Jurkat, Clone E6-1 (cell line): ENCODE measurements around the gene ITGB2.

Experiments
- DNase-seq: peaks from one replicate; pipeline ENCODE4 v3.0.0-alpha.2; 2011; ENCODE audit warnings: low read depth, low spot score
- H3K4me3 ChIP-seq: 2 replicates; pipeline ENCODE4 v1.5.1; 2011; ENCODE audit warnings: mild to moderate bottlenecking, low read length, control low read depth, moderate library complexity

Gene ITGB2

DNA sequence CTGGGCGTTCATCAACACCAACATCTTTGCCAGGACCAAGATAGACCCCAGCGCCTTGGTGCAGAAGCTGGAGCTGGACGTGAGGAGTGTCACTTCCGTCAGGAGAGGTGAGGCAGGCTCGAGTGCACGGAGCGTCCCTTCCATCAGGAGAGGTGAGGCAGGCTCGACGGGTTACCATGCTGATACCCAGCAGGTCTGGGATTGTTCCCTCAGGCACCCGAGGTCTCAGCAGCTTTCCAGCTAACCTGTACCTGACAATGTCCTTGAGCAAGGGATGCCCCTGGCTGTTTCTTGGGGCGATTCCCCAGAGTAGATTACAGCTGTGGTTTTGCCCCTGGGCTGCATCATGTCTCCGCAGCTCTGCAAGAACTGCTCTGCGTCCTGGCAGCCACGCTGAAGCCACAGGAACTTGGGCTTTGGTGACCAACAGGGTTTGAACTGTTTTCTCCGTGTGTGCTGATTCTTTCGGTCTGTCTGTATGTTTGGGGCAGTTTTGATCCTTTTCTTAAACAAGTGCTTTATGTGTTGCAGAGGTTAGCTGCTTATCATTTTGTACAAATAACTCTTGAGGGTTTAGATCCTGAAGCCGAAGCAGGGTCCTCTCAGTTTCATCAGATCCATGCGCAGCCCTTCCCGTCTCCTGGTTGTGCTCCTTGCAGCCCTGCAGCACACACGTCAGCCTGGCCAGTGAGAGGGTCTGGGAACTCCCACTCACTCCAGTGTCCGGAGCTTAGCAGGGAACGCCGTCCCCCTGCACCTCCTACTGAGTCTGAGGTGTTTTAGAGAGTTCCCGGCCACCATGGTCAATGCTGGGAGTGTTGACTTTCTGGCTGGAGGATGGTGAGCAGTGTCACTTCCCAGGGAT lies 23.2 kb upstream of the ITGB2 start:
- no peak for DNase-seq
- H3K4me3 ChIP-seq = no peak overlapping the region

DNA sequence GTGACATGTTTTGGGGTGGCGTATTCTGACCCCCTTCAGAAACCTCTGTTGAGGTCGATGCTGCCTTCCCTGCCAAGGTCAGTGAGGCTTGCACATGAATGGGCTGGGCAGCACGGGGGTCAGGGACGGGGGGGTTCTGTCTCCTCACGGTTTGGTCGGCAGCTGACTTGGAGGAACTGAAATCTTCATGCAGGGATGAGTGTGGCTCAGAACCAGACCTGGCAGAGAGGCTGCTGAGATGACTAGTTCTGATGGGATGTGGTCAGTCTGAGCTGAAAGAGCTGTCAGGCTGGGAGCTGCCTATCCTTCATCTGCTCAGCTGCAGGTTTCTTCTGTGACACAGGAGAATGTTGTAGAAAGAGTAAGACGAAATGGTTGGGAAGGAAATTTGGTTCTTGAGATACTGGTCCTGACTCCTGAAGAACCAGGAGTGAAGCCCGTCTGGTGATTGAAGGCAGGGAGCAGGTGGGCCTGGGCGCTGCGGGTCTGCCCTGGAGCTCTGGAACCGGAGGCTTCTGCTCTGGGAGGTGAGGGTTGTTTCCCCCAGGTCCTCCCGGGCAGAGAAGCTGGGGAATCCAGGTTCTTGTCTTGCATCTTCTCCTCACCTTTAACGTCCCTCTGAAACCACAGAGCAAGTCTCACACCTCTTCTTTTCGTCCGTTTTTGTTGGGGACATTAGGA lies 22.4 kb upstream of the ITGB2 start:
- DNase-seq = no peak
- no peak overlapping the region for H3K4me3 ChIP-seq

DNA sequence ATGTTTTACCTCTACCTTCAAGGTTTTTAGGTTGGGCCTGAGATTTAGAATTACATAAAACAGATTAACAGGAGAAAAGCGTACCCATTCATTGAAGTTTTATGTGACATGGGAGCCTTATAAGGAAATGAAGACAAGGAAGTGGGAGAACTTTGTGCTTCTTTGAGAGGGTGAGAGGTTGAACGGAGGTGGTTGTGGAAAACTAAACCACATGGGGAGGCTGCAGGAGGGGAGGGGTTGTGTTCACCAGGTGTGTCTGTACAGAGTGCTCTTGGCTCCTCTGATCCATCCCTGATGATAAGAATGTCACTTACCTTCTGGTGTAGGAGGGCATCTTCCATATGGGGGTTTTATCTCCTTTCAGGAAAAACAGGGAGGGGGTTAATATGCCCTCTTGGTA lies 21.9 kb upstream of the ITGB2 start:
- DNase-seq = no peak
- H3K4me3 ChIP-seq = no peak overlapping the region

DNA sequence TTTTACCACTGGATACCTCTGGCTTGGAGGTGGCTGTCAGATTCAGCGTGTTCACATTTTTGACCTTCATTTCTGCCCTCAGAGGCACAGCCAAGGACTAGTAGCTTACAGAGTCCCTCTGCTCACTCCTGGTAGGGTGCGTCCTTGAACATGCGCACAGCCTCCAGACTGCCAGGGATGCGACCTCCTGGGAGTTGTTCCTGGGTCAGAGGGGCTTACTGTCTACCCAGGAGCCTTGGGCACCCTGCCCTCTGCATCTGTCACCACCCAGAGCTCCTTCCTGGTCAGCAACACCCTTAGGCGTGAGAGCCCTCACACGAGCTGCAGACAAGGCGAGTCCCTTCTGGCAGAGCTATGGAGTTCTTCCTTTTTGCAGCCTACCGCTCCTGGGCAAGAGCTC lies 20.9 kb upstream of the ITGB2 start:
- peak overlapping the region; percentile 60; the same call in 1 of the 2 replicates for H3K4me3 ChIP-seq
- DNase-seq = no peak

DNA sequence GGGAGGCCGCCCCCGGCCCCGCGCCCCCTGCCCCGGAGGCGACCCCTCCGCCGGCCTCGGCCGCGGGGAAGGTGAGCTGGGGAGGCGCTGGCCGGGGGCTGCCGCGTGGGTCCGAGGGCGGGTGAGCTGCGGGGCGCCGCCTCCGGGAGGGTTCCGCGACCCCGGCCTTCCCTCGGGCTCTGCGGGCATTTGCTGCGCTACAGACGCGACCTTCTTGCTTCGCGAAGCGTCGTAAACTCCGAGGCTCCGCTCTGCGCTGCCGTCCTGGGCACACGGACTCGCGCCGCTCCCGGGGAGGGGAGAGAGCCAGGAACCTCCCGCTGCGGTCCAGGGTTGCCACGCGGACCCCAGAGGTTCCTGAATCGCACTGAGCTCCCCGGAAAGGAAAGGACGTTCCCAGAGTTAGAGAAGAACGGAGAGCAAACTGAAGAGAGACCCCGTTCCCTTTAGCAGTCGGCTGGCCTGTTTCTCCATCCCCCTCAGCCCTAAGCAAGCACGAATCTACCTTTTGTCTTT lies 19.5 kb upstream of the ITGB2 start:
- no peak for DNase-seq
- peak overlapping the region; percentile 60 for H3K4me3 ChIP-seq

DNA sequence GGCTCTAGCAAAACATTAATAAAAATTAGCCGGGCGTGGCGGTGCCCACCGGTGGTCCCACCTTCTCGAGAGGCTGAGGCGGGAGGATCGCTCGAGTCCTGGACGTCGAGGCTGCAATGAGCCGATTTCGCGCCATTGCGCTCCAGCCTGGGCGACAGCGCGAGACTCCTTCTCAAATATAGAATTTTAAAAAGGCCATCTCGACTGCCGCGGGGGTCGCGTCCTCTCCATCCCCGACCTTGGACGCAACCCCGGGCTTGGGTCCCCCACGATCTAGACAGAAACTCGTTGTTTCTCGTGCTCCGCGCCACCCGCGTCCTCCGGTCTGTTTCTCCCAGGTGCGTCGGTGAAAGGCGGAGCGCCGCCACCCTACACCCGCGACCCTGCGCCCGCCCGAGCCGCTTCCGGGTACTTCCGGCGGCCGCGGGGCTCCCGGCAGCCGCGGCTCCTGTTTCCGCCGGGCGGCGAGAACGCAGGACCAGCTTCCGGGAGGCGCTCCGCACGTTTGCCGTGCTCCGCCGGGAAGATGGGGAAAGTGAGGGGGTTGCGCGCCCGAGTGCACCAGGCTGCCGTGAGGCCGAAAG lies 18.9 kb upstream of the ITGB2 start, which contains the start of gene SLX9:
Gene SLX9 (plus strand): TSS at position 498 of the 584 bp plus-strand sequence. CDS start 29 bp downstream, at position 527.
- peak; percentile 77 for DNase-seq
- peak within 1 kb of the TSS; percentile 60 for H3K4me3 ChIP-seq

DNA sequence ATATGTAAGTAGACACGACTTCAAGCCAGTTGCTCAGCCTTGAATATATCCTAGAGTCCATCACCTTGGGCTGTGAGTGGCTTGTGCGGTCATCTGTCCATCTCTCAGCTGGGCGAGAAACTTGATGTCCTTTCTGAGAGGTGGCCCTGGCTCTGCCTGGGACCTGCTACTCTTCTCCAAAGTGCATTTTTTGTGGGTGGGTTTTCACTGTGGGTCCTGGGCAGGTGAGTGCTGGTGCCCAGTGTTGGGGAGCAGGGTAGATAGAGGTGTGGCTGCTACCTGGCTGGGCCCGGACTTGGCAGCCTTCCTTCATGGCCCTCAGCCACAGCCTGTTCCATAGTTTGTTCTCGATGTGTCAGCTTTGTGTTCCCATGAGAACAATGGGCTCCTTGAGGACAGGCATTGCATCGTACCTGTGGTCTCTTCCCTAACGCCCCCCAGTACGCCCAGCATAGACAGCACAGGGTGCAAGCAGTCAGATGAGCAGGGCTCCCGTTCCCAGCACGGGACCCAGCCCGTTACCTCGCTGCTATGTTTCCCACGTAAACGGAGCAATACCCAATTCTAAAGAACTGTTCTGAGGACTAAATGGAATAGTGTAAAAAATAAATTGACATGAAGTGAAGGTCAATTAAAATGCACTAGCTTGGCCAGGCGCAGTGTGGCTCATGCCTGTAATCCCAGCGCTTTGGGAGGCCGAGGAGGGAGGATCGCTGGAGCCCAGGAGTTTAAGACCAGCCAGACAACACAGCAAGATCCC lies 18.3 kb upstream of the ITGB2 start:
- H3K4me3 ChIP-seq = peak overlapping the region; percentile 60
- no peak for DNase-seq

DNA sequence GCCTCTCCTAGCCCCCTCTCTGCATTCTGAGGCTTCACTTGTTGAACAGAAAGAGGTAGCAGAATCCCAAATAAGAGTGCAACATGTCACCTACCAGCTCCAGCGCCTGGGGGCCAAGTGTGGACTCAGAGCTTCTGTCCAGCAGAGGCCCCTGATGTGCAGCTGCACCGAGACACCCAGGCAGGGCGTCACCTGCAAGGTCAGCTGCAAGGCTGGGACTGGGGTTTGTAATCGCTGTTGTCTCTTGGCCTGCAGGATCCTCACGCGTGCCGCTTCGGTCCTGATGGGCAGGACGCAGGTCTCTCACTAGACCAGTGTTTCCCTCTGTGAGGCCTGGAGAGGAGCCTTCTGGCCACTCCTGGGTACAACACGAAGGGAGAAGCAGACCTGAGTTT lies 14.8 kb upstream of the ITGB2 start:
- DNase-seq = no peak

DNA sequence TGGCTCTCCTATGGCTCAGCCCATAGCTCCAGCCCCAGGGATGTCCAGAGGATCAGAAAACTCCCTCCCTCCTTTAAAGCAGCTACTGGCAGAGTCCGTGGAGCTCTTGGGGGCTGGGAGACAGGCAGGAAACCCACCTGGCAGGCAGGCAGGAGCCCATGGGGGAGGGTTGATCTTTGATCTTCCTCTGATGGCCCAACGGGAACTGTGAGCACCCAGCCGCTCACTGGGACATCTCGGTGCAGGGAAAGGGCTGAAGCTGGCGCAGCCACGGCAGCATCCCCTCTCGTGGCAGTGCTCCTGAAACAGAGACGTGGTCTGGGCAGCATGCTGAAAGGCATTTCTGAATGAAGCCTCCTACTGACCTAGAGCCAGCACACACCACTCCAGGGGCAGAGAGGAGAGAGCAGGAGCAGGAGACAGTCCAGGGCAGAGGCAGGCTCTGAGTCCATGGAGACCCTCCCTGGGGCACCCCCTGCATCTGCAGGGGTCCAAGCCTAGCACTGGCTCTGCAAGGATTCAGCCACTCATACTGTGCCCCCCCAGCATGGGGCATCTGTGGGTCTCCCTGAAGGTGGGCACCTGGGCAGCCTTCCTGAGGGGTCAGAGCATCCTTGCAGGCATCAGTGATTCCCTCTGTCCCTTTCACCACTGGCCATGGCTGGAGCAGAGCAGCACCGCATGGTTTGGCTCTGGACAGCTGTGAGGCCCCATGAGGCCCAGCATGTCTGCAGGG lies 14.3 kb upstream of the ITGB2 start:
- H3K4me3 ChIP-seq = no peak overlapping the region
- peak; percentile 47 for DNase-seq

More for the DNA sequence above, 14.8 kb upstream of the ITGB2 start:
- H3K4me3 ChIP-seq = no peak overlapping the region

DNA sequence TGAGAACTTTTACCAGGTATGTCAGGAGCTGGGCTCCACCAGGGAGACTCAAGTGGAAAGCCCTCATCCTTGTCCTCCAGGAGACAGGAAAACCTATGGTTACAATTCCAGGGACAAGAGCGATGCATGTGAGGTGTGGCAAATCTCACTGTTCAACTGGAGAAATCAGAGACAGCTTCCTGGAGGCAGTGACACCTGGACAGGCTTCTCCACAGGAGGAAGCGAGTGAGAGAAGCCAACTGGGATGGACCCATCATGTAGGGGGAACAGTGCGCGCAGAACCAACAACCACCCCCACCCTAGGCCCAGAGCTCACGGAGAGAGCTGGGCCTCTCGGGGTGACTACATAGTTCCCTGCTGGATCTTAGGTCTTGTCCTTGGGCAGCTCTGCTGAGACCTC lies 13.6 kb upstream of the ITGB2 start:
- no peak for DNase-seq
- H3K4me3 ChIP-seq = no peak overlapping the region

DNA sequence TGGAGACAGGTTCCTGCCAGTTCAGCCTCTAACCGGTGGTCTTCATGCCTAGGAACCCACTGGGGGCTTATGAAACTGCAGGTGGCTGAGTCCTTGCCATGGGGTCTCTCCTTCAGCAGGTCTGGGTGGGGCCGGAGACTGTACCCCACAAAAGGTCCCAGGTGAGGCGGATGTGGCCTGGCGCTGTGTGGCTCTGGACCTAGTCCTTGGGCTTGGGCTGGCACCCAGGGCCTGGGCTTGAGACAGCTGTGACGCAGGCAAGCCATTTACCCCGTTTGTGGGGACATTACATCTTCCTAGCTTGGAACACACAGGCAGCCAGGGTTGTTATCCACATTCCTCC lies 13.2 kb upstream of the ITGB2 start:
- H3K4me3 ChIP-seq = no peak overlapping the region
- DNase-seq = no peak

DNA sequence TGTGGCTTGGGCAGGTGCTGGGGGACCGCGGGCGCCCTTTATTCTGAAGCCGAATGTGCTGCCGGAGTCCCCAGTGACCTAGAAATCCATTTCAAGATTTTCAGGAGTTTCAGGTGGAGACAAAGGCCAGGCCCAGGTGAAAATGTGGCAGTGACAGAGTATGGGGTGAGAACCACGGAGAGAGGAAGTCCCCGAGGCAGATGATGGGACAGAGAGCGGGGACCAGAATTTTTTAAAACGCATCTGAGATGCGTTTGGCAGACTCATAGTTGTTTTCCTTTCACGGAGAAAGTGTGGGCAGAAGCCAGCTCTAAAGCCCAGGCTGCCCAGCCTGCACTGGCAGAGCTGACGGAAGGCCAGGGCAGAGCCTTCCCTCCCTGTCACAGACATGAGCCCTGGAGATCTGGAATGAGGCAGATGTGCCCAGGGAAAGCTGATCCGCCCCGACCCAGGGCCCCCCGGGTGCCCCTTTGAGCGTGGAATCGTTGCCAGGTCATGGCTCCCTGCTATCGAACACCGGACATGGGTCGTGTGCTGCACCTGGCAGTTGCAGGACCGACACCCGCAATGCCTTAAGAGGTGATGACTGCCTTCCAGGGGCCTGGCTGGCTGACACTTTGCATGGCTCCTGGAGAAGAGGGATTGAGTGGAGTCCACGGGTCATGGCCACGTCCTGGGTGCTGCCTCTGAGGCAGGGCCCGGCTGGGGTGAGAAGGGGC lies 12.7 kb upstream of the ITGB2 start:
- DNase-seq = no peak
- H3K4me3 ChIP-seq = no peak overlapping the region

DNA sequence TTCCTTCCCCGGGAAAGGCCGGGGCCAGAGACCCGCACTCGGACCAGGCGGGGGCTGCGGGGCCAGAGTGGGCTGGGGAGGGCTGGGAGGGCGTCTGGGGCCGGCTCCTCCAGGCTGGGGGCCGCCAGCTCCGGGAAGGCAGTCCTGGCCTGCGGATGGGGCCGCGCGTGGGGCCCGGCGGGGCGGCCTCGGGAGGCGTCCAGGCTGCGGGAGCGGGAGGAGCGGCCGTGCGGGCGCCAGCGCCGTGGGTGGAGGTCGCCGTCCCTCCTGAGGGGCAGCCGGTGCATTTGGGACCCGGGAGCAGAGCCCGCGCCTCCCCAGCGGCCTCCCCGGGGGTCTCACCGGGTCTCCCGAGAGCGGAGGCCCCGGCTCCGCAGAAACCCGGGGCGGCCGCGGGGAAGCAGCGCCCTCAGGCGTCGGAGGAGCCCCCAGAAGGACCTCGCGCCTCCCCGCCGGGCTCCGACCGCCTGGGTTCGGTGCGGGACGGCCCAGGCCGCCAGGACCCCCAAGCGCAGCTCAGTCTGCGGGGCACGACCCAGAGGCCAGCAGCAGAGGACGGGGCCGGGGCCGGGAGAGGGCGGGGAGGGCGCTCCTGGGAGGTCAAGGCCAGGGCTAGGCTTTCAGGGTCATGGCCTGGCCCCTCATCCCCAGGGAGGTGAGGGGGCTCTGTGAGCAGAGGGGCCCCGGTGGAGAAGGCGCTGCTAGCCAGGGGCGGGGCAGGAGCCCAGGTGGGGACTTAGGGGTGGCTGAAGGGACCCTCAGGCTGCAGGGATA lies 11.9 kb upstream of the ITGB2 start:
- no peak for DNase-seq
- no peak overlapping the region for H3K4me3 ChIP-seq

DNA sequence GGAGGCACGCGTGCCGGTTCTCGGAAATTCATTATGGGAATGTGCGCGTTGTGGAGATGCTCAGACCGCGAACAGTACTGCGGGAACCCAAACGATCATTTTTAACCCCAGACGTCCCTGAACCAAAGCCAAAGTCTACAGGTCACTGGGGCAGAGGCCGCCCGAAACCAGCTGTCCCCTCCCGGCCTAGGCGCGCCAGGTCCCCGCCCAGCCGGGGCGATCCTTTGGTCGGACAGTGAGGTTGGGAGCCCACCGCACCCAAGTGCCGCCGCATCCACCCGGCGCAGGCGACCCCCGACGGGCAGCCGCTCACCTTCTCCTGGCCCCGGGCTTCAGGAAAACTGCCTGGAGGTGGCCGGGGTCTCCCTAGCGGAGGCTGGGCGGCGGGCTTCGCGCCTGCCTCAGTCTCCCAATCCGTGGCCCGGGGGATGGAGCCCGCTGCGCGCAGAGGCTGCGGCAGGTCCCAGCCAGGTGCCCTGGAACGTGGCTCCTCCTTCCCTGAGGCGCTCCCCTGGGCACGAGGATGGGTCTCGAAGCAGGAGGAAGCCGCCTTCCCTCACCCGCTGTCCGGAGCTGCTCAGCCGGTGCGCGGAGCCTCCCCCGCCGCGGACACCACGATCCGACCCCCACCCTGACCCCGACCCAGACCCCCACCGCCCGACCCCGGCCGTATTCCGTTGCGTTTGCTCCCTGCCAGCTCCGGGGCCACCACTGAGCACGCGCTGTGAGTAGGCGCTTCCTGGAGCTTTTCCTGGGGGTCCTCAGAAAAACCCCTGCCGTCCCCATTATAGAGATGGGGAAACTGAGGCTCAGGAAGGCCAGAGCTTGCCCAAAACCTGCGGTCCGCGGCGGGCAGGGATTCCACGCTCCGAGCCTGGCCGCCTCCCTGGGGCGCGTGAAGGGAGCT lies 11.1 kb upstream of the ITGB2 start:
- H3K4me3 ChIP-seq = peak overlapping the region; percentile 40
- DNase-seq = no peak

DNA sequence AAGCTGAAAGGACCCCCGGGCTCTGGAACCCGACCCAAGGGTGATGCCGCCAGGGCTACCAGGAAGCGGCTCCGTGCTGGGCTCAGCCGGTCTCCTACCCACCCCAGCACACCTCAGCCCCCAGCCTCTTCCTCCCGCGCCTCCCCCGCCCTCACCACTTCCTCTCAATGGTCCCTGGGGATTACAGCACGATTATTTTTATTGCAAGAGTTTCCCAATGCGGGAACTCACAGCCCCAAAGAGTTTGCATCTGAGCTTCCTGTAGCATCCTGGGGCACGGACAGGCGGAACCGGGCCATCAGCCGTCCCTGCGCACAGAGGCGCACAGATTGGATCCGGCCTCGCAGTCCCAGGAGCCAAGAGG lies 10.4 kb upstream of the ITGB2 start:
- H3K4me3 ChIP-seq = peak overlapping the region; percentile 40
- DNase-seq = peak; percentile 63

DNA sequence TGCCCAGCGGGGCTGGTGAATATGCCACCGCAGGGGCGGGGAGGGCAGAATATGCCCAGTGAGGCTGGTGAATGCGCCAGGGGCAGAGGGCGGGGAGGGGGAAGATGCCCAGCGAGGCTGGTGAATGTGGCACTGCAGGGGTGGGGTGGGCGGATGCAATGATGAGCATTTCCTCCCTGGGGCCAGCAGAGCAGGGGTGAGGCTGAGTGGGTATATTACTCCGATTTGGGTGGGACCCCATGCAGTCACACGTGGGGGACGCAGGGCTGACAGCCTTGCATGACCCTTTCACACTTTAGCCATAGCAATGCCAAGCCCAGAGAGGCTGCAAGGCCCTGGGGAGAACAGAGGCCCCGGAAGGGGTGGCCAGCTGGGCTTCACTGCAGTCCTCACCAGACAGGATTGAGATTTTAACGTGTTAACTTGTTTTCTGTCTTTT lies 9.9 kb upstream of the ITGB2 start:
- peak overlapping the region; percentile 40 for H3K4me3 ChIP-seq
- DNase-seq = peak; percentile 67
